Central memory CD8-positive, alpha-beta T cell (primary cell): Measurements from ENCODE around the gene PALLD.
"Not testable (repeated sequence)": the region's sequence is repeated elsewhere in the genome, so short reads cannot be mapped to it uniquely, and the experiment has no call there.

ENCODE experiments used
- ATAC-seq: fragments of 150-1000 bp; cut with Tn5 transposase; replicated peaks from 2 replicates; pipeline ENCODE4 v1.10.0; 2022; ENCODE audit warnings: mild to moderate bottlenecking, moderate FRiP score, moderate number of reproducible peaks; ENCODE audit not compliant: poor library complexity, severe bottlenecking; ENCODE audit errors: extremely low read depth
- DNase-seq, 2 donors: peaks; one replicate each; pipeline ENCODE4 v3.0.0; 2021; ENCODE audit warnings: low spot score in 2 of 2
- H3K27ac Mint-ChIP-seq: one replicate; pipeline ENCODE4 v1.8.0; 2022; ENCODE audit warnings: low read depth, mild to moderate bottlenecking, moderate library complexity, mixed read lengths
- H3K27me3 Mint-ChIP-seq: one replicate; pipeline ENCODE4 v1.8.0; 2022; ENCODE audit warnings: mixed read lengths
- H3K36me3 Mint-ChIP-seq: one replicate; pipeline ENCODE4 v1.8.0; 2022; ENCODE audit warnings: mild to moderate bottlenecking, moderate library complexity, mixed read lengths; ENCODE audit not compliant: insufficient read depth
- H3K4me1 Mint-ChIP-seq: one replicate; pipeline ENCODE4 v1.8.0; 2022; ENCODE audit warnings: mixed read lengths
- H3K4me3 Mint-ChIP-seq: one replicate; pipeline ENCODE4 v1.8.0; 2022; ENCODE audit warnings: mild to moderate bottlenecking, moderate library complexity, mixed read lengths
- H3K9me3 Mint-ChIP-seq: one replicate; pipeline ENCODE4 v1.8.0; 2022; ENCODE audit warnings: mixed read lengths

PALLD gene

GRCh38 chr4:168803052-168803451 lies 306.2 kb downstream of the PALLD start:
- H3K27ac Mint-ChIP-seq, H3K4me3 Mint-ChIP-seq, DNase-seq, H3K4me1 Mint-ChIP-seq, H3K36me3 Mint-ChIP-seq, H3K9me3 Mint-ChIP-seq: not testable (repeated sequence)
- H3K27me3 Mint-ChIP-seq, result peaks cover 29% of the 10 kb centered on the region
- ATAC-seq, result peak; percentile 32

DNA sequence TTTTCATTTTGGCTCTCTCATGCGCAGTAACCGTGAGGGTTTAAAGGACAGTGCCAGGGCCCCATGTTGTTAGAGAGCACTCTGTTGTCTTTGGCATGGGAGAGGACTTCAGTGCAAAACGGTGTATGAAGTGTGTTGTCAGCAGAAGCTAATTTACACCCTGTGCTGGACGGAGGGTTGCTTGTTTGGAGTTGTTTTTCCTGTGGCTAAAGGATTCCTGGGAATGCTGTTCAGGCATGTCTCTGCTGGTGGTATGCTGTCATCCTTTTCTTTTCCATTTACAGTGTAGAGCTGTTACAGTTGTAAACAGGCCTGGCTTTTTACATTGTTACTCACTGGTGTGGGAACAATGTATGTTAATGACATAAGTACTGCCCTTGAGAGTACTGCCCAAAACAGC lies 306.9 kb downstream of the PALLD start:
- H3K36me3 Mint-ChIP-seq, result peaks cover 3% of the 10 kb centered on the region
- no peaks in the 10 kb centered on the region for H3K4me1 Mint-ChIP-seq
- peaks cover 5% of the 10 kb centered on the region for H3K9me3 Mint-ChIP-seq
- ATAC-seq (no peak), DNase-seq (no peak)
- no peak overlapping the region for H3K27ac Mint-ChIP-seq
- H3K4me3 Mint-ChIP-seq, result no peak overlapping the region
- peaks cover 28% of the 10 kb centered on the region for H3K27me3 Mint-ChIP-seq

DNA sequence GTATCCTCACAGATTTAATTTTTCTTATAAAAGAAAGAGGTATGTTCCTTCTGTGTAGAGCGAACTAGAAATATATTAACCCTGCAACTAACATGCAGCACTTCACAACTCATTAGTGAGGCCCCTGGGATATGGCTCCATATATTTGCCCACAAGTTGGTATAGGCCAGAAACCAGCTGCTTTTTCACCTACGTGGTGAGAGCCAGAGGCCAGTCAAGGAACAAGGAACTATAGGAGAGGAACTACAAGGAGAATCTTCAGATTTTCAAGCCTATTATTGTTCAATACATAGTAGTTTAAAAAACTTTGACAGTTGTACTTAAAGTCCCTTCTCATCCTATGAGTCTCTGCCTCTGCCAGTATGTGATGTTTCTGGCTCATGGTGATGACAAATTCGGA lies 307.3 kb downstream of the PALLD start:
- Mint-ChIP-seq H3K27ac (no peak overlapping the region), H3K9me3 (peaks cover 5% of the 10 kb centered on the region), H3K36me3 (peaks cover 3% of the 10 kb centered on the region), H3K27me3 (peaks cover 31% of the 10 kb centered on the region), H3K4me3 (no peak overlapping the region), H3K4me1 (no peaks in the 10 kb centered on the region)
- DNase-seq (no peak), ATAC-seq (no peak)

DNA sequence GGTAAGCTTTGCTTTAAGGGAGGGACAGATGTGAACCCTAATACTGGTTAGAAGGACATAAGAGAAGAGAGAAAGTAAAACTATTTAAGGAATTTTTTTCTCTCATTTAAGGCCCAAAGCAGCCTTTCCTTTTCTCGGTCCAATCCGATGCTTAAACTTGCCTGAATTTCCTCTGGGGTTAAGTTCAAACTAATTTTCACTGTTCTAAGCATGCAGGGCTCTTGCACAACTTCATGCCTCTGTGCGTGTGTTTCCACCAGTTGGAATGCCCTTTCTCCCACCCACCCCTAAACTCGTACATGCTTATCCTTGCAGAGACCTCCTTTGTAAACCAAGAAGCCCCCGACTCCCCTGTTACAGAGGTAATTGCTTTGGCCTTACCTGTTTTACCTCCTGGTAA lies 308.5 kb downstream of the PALLD start:
- Mint-ChIP-seq H3K4me3 (no peak overlapping the region), H3K9me3 (peaks cover 5% of the 10 kb centered on the region), H3K36me3 (peaks cover 3% of the 10 kb centered on the region), H3K27ac (no peak overlapping the region), H3K27me3 (peaks cover 43% of the 10 kb centered on the region), H3K4me1 (no peaks in the 10 kb centered on the region)
- ATAC-seq, result no peak
- DNase-seq, result no peak

- not testable (repeated sequence) for DNase-seq, H3K4me1 Mint-ChIP-seq, H3K36me3 Mint-ChIP-seq, H3K27ac Mint-ChIP-seq, ATAC-seq, H3K4me3 Mint-ChIP-seq, H3K9me3 Mint-ChIP-seq
- peaks cover 42% of the 10 kb centered on the region for H3K27me3 Mint-ChIP-seq
Measured at GRCh38 chr4:168806247-168806646, 309.4 kb downstream of the PALLD start.

DNA sequence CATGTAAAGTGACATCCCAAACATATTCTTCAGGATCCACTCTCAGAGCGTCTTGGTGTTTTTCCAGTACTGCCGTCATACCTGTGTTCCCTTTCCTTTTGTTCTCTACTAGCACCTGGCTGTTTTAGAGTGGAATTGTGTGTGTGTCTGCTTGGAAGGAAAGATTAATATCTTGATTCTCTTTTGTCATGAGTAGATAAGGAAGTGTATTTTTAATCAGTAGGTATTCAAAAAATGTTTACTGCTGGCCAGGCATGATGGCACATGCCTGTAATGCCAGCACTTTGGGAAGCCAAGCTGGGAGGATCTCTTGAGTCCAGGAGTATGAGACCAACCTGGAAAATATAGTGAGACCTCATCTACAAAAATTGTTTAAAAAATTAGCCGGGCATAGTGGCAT lies 314.4 kb downstream of the PALLD start:
- DNase-seq, result no peak
- Mint-ChIP-seq H3K4me3 (no peak overlapping the region), H3K9me3 (no peaks in the 10 kb centered on the region), H3K27me3 (peaks cover 52% of the 10 kb centered on the region), H3K27ac (no peak overlapping the region), H3K4me1 (no peaks in the 10 kb centered on the region), H3K36me3 (peaks cover 4% of the 10 kb centered on the region)
- ATAC-seq, result no peak

- Mint-ChIP-seq H3K4me3 (no peak overlapping the region), H3K27ac (no peak overlapping the region), H3K27me3 (peaks cover 47% of the 10 kb centered on the region), H3K4me1 (no peaks in the 10 kb centered on the region), H3K36me3 (peaks cover 4% of the 10 kb centered on the region), H3K9me3 (no peaks in the 10 kb centered on the region)
- DNase-seq (no peak), ATAC-seq (no peak)
Measured at GRCh38 chr4:168811786-168812651, 315.2 kb downstream of the PALLD start.

DNA sequence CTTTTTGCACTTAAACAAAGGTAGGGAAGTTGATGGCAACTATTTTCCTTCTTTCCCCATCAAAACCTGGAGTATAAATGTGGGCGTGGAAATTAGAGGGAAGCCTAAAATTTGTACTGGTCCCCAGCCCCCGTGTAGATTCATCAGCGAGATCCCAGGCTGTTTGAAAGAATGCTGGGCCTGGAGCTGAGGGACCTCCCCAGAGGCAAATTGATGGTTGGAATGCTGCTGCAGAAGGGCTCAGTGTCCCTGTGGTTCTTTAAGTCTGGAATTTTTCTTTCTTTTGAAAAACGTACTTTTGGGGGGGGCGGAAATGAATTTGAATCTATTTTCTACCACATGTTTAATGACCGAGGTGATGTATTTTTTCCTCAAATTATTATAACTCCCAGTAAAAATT lies 316.0 kb downstream of the PALLD start:
- Mint-ChIP-seq H3K36me3 (peaks cover 2% of the 10 kb centered on the region), H3K9me3 (no peaks in the 10 kb centered on the region), H3K4me3 (no peak overlapping the region), H3K27ac (no peak overlapping the region), H3K4me1 (no peaks in the 10 kb centered on the region), H3K27me3 (peaks cover 51% of the 10 kb centered on the region)
- DNase-seq, result no peak
- ATAC-seq, result no peak

GRCh38 chr4:168813890-168814289 lies 317.0 kb downstream of the PALLD start:
- Mint-ChIP-seq H3K36me3 (peaks cover 2% of the 10 kb centered on the region), H3K4me3 (no peak overlapping the region), H3K4me1 (no peaks in the 10 kb centered on the region), H3K9me3 (no peaks in the 10 kb centered on the region), H3K27ac (no peak overlapping the region), H3K27me3 (peaks cover 61% of the 10 kb centered on the region)
- no peak for ATAC-seq
- no peak for DNase-seq

- no peak for ATAC-seq
- Mint-ChIP-seq H3K9me3 (no peaks in the 10 kb centered on the region), H3K4me3 (no peak overlapping the region)
Measured at GRCh38 chr4:168815379-168816345, 318.8 kb downstream of the PALLD start.

GRCh38 chr4:168817370-168817769 lies 320.5 kb downstream of the PALLD start:
- Mint-ChIP-seq H3K27me3 (peaks cover 51% of the 10 kb centered on the region), H3K9me3 (no peaks in the 10 kb centered on the region), H3K4me1 (no peaks in the 10 kb centered on the region), H3K4me3 (no peak overlapping the region), H3K27ac (no peak overlapping the region), H3K36me3 (no peaks in the 10 kb centered on the region)
- no peak for DNase-seq
- no peak for ATAC-seq

More at GRCh38 chr4:168815379-168816345, 318.8 kb downstream of the PALLD start:
- H3K27me3 Mint-ChIP-seq, result peaks cover 53% of the 10 kb centered on the region
- DNase-seq, result no peak
- peaks cover 2% of the 10 kb centered on the region for H3K36me3 Mint-ChIP-seq
- no peaks in the 10 kb centered on the region for H3K4me1 Mint-ChIP-seq
- H3K27ac Mint-ChIP-seq, result no peak overlapping the region

DNA sequence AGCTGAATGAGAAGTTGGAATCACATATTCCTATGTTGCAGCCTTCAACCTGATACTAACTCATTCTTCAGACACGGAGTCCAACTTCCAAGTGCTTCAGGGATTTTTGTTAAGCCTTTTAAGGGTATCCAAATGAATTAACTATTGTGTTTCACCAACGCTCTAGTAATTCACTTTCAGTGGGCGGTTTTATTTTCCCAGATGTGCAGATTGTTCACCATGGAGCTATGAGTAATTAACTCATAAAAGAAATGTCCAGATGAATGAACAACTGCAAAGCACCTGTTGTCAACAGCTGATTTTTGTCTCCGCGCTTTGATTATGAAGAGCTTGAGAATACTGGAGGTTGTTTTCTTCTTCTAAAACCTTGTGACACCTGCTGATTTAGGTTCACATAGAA lies 325.6 kb downstream of the PALLD start:
- ATAC-seq, result no peak
- DNase-seq, result no peak
- H3K27ac Mint-ChIP-seq, result no peak overlapping the region
- peaks cover 34% of the 10 kb centered on the region for H3K27me3 Mint-ChIP-seq
- no peaks in the 10 kb centered on the region for H3K9me3 Mint-ChIP-seq
- H3K4me1 Mint-ChIP-seq, result no peaks in the 10 kb centered on the region
- no peak overlapping the region for H3K4me3 Mint-ChIP-seq
- H3K36me3 Mint-ChIP-seq, result no peaks in the 10 kb centered on the region
